Measurements from ENCODE around the gene SELENON.

DNA sequence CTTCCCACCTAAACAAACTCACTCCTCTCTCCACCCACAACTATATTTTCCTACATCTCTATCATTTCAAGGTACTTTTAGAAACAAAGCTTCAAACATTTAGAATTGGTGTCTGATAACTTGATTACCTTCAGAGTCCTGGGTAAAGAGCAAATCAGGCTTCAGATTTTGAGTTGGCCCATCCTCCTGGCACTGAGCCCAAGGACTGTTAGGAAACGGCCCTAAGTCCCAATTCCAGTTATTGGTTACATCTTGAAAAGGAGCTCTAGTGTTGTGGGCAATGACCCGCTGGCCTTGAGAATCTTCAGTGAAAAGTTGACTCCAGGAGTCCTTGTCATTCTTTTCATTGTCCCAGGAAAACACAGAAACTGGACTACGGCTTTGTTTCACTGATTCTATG lies 34.9 kb downstream of the SELENON start:
- TF ChIP-seq, protein P1, sequence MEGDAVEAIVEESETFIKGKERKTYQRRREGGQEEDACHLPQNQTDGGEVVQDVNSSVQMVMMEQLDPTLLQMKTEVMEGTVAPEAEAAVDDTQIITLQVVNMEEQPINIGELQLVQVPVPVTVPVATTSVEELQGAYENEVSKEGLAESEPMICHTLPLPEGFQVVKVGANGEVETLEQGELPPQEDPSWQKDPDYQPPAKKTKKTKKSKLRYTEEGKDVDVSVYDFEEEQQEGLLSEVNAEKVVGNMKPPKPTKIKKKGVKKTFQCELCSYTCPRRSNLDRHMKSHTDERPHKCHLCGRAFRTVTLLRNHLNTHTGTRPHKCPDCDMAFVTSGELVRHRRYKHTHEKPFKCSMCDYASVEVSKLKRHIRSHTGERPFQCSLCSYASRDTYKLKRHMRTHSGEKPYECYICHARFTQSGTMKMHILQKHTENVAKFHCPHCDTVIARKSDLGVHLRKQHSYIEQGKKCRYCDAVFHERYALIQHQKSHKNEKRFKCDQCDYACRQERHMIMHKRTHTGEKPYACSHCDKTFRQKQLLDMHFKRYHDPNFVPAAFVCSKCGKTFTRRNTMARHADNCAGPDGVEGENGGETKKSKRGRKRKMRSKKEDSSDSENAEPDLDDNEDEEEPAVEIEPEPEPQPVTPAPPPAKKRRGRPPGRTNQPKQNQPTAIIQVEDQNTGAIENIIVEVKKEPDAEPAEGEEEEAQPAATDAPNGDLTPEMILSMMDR (IDR thresholded peaks at IDR 0.05; ENCODE audit: insufficient read depth, low read depth, low read length), result no peak
- TF ChIP-seq EZH2 (IDR thresholded peaks at IDR 0.05; ENCODE audit: insufficient read depth, low read length), result no peak
